Stimulated activated CD4-positive, alpha-beta T cell treated with anti-CD3 and anti-CD28 coated beads, TNF-alpha, amount 100 ng/mL, for 4 hours (primary cell): ENCODE measurements around the gene MMP1.

Experiments used
- DNase-seq, 3 experiments: peaks; one replicate each; pipeline ENCODE4 v3.0.0-alpha.2; 2020; ENCODE audit warnings: low read depth in 3 of 3

The MMP1 gene

DNA sequence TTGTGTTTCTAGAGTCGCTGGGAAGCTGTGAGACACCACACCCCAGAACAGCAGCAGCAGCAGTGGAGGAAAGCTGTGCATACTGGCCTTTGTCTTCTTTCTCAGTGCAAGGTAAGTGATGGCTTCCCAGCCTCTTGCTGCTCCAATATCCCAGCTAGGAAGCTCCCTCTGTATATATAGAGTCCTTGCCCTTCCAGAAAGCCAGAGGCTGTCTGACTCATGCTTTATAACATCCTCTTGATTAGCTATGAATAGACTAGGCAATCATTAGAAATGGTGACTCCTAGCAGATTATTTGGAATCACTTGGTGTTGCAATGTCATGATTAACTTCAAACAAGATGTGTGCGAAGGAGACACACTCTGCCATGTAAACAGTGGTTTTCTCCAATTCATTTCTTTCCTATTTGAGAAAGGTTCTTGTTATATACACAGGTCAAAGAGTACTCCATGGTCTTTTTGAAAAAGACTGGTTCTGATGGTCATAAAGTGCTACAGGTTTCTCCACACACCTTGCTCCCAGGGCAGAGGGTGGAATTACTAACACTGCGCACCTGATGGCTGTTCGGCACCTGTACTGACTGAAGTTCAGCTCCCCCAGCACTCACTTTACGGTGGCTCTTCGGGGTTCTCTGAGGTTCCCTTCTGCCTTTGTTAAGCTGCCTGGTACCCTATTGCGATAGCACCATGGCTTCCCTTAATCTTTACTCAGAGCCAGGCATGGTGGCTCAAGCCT lies at the start of gene MMP1:
MMP1 (minus strand) TSS at position 149 of the 735 bp plus-strand sequence; CDS start at position 81, 68 bp downstream.
- DNase-seq: no peak

DNA sequence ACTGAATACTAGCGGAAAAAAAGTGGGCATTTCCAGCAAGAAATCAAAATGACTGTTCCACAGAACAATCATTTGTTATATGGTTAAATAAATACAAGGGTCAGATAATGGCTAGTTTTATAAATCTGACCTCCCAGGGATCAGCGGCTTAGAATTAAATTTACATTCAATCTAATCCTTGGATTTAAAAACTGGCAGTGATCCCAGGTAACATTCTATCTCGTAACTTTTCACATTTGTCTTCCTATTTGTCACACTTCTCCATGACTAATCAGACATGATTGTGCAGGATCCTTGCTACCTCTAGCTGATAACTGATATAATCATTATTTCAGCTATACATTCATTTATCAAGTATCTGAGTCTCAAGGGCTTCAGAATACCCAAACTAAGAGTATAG lies 48.3 kb upstream of the MMP1 start:
- DNase-seq: no peak

DNA sequence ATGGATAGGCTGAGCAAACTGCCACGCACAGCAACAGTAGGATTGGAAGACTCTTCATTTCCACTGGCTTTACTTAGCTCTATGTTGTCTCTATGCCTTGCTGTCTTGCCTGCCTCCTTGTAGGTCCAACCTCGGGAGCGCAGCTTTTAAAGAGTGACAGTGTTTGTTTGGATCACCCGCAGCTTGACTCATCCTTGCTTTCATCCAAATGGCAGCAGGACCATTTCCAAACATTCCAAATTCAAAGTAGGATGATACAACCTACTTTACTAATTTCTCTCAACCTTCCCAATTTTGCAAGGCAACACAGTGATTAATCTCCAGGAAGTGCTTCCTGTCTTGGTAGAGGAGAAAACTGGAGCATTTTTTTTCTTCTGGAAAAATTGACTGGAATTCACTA lies 45.5 kb upstream of the MMP1 start, which contains the start of gene MMP3:
MMP3 (minus strand) TSS at position 121 of the 400 bp plus-strand sequence; CDS start at position 58, 63 bp downstream.
- DNase-seq: no peak

DNA sequence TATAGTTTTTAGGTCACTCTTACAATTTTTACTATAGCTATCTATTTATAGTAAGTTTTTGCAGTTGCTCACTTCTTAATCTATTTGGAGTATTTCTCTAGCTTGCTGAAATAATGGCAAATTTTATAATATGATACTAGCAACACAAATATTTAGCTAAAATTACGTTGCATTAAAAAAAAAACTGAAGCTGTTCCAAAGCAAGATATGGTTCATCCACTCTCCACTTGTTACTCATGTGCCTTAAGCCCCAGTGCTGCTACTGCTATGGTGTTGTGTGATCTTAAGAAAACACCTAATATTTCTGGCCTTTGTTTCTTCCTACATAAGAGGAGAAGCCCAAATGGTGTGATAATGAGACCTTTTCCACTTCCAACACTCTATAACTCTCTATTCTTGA lies 45.0 kb upstream of the MMP1 start:
- no peak for DNase-seq

DNA sequence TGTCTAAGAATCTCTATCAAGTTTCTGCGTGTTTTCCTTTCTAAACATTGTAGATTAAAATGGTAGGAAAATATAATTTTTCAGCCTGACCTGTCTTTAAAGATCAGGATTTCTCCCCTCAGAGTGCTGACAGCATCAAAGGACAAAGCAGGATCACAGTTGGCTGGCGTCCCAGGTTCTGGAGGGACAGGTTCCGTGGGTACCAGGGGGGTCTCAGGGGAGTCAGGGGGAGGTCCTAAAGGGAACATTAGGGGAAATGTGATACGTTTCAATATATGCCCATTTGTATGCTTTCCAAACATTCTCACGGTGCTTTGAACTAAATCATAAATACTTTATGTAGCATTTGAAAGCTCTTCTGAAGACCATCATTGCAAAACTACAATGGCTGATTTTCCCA lies 42.1 kb upstream of the MMP1 start:
- no peak for DNase-seq

DNA sequence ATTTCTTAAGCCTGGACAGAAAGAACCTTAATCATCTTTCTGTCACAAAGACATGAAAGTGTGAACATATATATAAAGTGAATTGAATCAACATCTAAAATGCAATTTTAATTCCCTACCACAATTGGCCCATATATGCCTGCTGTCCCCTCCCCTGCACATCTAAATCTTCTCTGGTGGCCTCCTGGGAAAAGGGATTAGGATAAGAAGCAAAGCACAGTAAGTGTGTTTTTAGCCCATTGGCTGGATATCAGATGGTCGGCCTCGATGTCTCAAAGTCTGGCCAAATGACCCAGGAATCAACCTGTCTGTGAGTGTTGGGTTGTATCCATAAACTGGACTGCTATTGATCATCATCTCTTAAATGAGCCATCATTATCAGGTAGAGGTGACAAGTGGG lies 39.7 kb upstream of the MMP1 start:
- no peak for DNase-seq

DNA sequence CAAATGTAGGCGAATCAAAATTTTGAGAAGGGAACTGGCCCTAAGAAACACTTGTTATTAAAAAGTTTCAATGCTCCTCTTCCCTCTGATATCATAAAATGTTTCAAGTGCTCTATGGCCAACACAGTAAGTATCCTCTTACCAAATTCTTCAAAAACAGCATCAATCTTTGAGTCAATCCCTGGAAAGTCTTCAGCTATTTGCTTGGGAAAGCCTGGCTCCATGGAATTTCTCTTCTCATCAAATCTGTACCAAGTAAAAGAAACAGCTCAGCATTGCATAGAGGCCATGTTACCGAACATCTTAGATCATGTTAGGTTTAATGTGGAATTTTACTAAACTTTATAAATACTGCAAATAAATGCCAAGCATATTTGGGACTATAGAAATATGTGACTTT lies 39.2 kb upstream of the MMP1 start:
- no peak for DNase-seq

DNA sequence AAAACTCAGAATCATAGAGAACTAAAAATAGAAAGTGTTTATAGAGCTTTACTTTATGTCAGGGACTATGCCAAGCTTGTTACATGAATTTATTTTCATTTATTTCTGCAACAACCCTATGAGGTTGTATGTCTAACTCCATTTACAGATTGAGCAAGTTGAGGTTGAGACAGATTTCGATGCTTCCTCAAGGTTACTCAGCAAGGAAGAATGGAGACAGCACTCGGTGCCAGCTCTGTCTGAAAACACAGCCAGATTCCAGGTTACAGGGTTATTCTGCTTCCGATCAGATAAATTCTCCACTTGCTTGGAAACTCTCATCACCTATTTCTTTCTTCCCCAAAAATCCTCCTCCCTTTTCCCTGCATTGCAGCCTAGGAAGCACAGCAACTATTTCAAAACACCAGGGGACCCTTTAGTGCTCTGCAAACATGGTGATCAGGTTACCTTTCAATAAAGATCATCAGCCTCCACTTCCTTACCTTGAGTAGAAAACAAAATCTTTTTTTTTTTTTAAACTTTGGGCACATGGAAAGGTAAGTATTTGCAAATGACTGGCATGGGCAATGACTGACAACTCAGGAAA lies 38.4 kb upstream of the MMP1 start:
- no peak for DNase-seq

DNA sequence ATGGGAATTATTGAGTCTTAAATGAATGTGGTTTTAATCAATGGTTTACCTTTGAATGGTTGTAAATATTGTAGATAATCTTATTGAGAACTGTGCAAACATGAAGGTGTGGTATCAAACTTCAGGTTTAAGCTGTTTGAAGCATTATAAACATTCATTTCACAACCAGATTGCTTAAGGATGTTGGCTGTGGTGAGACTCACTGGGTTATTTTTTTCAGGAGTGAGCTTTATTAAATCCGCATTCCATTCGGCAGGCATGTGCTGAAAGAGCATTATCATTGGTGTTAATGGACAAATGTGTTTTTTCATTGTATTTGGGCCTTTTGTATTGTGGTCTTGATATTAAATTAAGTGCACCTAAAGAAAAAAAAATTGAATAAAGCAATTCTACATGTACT lies 35.8 kb upstream of the MMP1 start:
- DNase-seq: no peak

DNA sequence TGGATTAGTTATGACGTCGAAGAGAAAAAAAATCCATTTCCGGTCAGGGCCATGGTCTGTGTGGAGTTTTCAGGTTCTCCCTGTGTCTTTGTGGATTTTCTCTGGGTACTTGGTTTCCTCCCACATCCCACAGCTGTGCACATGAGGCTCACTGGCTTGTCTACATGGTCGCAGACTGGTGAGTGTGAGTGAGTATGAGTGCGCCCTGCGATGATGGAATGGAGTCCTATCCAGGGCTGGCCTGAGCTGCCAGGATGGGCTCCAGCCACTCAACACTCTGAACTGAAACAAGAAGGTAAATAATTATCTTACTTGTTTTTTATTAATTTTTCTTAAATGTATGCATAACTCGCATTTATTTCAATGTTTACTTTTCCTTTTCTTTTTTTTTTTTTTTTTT lies 34.7 kb upstream of the MMP1 start:
- no peak for DNase-seq

DNA sequence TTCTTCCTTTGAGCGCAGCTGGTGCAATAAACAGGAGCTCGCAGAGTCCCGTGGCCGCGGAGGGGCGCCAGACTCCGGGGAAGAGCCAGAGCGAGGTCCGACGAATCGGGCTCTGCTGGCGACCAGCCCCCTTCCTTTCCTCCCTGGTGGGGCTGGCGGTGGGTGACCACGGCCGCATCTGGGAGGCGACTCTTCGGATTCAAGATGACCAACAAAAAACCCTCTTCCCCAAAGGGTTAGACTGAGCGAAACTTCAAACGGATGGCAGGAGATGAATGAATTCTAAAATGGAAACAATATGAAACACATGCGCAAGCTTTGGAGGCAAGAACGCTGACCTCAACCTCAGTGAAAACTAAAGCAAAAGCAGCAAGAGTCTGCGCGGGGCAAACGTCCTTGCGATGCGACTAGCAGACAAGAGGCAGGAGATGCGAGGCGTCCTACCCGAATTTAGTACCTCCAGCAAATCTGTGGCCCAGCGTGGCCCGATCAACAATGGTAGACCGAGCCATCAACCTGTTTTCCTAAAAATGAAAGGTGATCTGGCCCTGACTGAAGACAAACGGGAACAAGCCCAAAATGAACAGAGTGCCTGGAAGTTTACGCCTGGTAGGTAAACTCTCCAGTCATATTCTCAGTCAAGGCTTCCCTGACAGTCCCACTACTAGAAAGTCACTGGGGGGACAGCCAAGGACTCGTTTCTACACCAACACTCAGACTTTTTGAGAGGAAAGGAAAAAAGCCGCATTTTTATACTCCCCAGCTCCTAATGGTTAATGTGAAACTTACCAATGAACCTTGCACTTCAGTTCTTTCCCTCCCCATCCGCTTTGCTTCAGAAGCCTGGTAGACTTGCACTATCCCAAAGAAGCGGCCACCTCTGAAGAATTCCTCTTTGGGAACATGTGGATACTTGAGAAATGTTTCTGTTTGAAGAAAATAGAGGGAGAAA lies 33.8 kb upstream of the MMP1 start:
- DNase-seq: no peak

DNA sequence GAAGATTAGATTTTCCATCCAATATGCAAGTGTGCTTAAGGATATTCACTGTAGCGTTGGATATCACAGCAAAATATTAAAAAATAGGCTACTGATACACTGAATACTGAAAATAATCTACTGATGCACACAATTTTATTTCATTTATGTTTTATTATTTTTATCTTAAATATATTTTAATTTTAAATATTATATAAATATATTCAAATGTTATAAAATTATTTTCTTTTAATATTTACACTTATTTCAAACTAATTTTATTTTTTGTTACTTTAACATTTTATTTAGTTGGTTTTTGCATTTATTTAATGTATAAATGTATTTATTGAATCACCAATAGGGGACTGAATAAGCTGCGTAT lies 33.1 kb upstream of the MMP1 start:
- no peak for DNase-seq

DNA sequence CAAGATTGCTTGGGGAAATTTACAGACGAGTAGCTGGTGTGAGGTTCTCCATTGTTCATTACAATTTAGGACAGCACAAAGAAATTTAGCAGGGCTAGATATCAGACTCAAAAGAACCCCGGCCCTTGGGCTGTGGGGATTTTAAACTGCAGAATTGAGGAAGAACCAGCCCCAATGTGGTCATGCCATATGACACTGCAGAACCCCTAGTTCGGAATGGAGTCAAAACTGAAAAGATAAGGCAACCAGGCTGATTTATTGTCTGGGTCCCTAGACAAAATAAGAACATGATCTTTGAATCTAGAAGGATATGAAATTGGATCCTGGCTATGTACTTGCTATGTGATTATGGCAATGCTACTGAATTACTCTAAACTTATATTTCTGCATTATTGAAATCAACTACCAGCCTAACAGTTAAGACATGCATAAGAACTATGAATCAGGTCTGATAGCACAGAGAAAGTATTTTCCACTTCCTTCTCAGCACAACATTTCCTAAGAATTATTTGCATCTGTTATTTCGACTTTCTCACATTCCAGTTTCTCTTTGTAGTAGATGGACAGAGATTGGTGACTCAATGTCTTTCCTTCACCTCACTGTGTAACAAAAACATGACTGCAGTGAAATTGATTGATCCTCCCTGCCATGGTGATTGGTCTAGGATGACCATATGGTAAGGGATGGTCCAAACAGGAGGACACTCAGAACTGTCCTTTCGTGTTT lies 32.2 kb upstream of the MMP1 start:
- DNase-seq: no peak

DNA sequence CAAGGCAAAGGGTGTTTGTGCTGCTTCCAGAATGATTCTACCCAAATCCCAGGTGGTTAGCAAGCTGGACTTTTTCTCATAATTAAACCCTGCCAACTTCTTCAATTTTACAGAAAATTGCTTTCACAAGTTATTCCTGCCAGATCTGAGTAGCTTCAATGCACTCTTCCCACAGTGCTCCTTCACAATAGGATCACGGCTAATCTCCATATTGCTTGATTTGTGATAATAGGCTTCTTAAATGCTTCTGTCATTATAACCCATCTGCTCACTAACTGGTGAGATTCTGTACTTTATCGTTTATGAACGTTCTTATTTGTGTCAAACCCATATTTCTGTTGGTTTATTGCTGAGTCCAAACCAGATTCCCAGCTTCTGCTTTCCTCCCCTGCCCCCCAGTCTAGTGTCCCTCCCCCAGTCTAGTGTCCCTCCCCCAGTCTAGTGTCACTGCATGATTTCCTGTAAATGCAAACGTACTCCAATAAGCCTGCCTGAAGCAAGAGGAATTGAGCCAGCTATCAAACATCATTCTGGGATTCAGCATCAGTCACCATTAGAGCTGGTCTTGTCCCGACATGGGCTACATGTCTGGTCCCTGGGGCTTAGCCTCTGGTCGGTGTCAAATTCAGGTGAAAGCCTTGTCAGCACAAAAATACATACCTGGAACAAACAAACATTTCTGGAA lies 31.5 kb upstream of the MMP1 start:
- DNase-seq: no peak

DNA sequence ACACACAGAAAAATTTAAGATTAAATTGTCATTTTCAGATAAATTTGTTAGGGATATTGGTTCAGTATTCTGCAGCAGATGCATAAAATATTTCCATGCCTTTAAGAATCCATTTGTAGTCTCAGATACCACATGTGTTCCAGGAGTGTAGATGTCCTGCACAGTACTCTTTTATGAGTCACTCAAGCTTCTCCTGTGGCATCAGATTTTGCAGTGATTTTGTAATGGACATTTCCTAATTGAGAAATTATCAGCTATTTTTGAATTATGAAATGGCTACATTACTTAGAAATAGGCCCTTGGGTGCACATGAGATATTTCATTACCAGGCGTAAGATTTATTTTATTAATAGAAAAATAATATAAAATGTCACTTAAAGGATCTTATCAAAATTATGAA lies 26.6 kb upstream of the MMP1 start:
- no peak for DNase-seq

DNA sequence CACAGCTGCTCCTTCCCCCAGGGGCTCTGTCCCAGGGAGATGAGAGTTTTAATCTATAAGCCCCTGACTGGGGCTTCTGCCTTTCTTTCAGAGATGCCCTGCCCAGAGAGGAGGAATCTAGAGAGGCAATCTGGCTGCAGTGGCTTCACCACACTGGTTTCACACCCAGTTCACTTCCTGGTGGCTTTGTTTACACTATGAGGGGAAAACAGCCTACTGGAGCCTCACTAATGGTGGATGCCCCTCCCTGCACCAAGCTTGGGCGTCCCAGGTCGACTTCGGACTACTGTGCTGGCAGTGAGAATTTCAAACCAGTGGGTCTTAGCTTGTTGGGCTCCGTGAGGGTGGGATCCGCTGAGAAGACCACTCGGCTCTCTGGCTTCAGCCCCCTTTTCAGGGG lies 21.5 kb upstream of the MMP1 start:
- no peak for DNase-seq

DNA sequence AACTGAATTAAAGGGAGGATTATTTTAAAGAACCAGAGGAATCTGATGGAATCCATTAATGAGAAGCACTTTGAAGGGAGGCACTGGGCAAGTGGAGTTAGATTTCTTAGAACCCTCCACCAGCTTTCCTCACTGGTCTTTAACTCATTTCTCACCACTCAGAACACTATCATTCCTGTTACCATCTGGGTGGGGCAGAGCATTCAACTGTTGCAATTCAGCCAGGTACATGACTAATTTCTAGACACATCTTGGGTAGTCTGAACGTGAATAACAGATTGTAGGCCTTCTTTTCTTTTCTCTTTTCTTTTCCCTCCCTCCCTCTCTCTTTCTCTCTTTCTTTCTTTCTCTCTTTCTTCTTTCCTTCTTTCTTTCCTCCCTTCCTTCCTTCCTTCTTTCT lies 15.5 kb upstream of the MMP1 start:
- no peak for DNase-seq

DNA sequence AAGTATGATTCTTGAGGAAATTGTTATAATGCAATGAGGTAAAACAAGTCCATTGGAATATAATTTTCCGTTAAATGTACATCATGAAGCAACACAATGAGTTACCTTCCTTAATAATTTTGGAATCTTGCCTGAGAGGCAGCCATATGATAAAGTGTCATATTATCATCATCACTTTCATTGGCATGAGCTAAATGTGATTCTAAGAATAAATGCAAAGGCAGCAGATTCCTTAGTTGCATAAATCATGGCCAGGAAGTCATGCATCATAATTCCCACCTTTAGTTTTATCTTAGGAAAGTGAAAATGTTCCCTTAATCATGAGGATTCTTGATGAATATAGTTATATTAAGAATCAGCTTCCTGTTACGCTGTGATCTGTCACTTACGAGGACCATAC lies 14.2 kb upstream of the MMP1 start:
- no peak for DNase-seq

DNA sequence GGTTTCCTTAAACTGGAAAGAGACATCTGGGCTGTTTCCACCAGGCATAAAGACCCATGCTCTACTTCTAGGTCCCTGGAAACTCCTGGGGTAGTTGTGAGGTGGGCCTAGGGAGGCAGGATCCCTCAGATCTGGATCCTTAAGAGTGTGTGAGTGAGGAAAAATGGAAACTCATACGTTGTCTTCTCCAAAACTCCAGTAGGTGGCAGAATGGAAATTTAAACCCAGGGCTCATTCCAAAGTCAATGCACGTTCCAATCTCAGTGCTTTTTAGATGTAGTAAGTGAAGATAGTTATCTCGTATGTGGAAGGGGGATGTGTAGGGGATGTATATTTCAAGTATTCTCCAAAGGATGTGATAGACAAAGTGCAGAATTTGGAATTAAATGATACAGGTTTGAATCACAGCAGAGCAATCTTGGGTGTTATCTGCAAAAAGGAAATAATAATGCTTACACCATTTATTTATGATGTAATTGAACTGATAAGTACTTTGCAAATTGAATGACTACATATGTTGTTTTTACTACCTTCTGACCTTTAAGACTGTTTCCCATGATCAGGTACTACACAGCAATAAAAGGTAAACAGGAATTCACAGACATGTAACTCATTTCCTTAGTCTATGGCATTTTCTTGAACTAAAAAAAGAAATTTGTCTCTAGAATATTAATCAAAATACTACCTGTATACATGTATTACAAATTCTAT lies 13.1 kb upstream of the MMP1 start:
- DNase-seq: no peak

DNA sequence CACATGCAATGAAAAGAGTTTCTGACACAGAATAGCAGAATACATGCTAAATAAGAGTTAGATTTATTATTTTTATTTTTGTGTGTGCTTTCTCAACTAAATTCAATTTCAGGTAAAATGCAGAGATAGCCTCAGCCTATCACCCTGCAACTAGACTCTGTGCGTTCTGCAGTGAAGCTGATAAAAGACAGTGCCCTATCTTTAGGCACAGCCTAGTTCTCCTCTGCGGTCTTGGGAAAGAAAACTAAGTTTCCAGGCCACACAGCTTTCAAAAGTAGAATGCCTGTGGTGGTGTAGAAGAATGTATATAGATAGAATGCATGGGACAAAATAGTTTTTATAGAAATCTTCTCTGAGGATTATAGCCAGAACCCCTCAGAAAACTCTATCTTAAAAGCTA lies 12.0 kb upstream of the MMP1 start:
- DNase-seq: no peak

DNA sequence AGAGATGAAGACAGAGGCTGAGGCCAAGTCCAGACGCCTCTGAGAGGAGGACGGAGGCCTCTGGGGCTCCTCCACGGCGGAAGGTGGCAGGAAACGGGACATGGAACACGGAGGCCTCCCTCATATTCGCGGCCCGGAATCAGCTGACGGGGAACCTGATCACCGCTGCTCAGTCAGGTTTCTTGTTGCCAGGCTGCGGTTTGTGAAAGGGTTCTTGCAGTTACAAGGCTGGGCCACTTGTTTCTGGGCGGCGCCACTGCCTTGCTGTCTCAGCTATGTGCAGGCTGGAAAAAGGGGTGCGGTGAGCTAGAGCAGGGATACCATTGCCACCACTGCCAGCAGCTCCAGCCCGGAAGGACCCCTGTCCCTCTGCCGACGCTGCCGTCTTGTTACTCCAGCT lies 10.0 kb upstream of the MMP1 start:
- DNase-seq: no peak
